NCI-H1694 treated with DMSO at 0.1 percent for 48 hours (cell line): Measurements from ENCODE around the gene CEP350.

ENCODE experiments used
- DNase-seq: peaks from one replicate; lab custom pipeline; 2025; lab: John Stamatoyannopoulos, UW

CEP350 gene

DNA sequence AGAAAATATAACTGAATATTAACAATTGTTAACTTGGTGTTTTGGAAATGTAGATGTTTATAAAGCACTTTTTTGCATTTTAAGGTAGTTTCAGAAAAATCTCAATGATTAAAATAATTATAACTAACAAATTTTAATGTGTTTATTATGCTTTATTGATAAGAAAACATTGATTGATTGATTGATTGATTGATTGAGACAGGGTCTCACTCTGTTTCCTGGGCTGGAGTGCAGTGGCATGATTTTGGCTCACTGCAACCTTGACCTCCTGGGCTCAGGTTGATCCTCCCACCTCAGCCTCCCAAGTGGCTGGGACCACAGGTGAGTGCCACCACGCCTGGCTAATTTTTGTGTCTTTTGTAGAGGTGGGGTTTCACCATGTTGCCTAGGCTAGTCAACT is 106.4 kb downstream of the CEP350 start:
- no peak for DNase-seq

DNA sequence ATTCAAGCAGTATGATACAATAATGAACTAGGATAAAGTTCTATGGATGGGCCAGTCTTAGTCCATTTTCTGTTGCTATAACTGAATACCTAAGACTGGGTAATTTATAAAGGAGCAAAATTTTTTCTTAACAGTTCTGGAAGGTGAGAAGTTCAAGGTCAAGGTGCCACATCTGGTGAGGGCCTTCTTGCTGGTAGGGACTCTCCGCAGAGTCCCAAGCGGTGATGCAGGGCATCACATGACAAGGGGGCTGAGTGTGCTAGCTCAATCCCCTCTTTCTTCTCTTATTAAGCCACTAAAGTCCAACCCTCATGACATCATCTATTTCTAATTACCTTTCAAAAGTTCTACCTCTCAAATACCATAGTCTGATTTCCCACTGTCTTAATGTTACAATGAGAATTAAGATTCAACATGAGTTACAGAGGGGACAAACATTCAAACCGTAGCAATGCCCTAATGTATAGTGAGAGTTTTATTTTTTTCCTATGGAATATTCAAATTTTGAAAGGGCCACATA is 107.9 kb downstream of the CEP350 start:
- no peak for DNase-seq

DNA sequence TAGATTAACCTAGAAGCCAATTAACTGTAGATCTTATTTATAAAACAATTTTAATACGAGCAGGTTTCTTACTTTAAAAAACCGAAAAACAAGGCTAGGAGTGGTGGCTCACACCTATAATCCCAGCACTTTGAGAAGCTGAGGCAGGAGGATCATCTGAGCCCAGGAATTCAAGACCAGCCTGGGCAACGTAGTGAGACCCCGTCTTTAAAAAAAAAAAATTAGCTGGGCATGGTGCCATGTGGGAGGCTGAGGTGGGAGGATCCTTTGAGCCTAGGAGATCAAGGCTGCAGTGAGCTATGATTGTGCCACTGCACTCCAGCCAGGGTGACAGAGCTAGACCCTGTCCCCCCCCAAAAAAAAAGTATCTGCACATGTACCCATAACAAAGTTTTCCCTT is 110.8 kb downstream of the CEP350 start:
- DNase-seq: no peak

DNA sequence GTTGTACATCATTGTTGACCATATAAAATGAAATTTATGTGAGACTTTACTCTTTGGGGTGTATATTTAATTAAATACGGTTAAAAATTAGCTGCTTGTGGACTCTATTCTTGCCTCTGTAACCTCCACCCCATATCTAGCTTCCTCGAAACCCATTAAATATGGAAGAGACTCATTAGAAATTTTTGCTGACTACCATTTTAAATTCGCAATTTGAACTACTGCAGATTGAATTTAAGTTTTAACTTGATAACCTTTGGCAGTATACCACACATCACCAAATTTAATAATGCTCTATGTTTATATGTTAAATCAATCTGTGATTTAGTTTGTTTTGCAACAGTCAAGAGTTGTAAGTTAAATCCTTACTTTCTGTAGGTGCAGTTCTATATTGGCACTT is 111.5 kb downstream of the CEP350 start:
- DNase-seq: no peak

DNA sequence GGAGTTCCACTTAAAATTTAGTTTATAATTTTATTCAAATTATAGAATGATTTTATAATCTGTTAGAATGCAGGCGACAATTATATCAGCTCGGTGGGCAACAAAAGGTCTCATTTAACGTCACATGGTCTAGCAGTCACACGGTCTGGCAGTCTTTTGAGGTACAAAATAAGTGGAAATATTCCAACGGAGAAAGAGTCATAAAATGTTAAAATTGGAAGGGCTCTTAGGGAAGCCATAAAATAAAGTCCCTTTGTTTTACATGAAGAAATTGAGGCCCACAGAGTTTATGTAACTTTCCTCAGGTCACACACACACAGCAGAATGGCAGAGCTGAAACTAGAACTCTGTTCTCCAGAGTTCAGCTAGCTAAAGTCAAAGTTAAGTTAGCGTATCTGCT is 115.7 kb downstream of the CEP350 start:
- DNase-seq: no peak

DNA sequence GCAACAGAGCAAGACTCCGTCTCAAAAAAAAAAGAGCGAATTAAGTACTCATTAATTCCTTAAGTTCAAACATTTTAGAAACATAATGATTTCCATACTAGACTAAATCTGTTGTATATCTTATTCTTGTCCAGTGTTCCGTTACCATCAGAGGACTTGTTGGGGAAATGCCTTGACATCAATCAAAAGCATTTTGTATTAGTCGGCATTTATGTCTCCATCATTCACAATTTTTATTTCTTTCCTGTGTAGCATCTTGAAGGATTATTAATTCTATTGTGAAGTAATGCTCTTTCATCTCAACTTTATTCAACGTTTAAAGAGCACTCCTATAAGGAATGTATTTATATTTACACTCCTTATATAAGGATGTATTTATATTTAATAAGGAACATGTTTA is 117.1 kb downstream of the CEP350 start:
- no peak for DNase-seq

DNA sequence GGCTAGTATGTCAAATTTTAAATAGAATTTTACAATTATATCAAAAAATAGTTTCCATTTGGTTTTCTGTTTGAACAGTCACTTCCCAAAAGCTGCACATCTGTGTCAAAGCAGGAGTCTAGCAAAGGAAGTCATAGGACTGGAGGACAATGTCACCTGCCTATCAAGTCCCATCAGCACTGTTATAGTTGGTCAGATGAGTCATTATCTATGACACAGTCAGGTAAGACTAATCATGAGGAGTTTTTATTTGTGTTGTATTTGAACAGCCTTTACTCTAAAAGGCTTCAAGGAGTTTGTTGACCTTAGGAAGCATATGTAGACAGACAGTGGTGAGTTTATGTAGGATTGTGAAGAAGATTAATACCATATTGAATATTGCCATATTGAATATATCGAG is 125.8 kb downstream of the CEP350 start:
- no peak for DNase-seq

DNA sequence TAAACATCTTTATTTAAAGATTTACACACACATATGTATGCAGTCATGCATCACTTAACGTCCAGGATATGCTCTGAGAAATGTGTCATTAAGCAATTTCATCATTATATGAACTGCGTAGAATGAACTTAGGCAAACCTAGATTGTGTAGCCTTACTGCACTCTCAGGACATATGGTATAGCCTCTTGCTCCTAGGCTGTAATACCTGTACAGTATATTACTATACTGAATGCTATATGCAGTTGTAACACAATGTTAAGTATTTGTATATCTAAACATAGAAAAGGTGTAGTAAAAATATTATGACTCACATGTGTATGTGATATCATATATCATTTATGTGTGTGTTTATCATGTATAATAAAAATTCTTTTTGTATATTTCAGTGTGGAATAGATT is 126.9 kb downstream of the CEP350 start:
- no peak for DNase-seq

DNA sequence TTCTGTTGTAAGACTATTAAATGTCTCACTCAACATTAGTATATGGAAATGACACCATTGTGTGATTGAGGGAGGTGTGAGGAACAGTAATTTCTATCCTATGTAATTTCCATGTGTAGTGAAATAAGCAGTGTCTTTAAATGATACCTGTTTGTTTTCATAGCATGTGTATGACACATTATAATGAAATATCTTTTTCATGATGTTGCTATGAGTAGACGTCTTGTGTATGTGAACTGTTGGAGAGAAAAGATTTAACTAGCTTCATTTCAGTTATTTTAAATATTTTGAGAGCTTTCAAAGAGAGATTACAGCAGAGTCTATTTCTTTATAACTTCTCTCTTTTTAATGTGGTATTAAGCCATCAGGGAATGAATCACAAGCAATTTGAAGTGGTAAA is 128.6 kb downstream of the CEP350 start:
- DNase-seq: no peak

DNA sequence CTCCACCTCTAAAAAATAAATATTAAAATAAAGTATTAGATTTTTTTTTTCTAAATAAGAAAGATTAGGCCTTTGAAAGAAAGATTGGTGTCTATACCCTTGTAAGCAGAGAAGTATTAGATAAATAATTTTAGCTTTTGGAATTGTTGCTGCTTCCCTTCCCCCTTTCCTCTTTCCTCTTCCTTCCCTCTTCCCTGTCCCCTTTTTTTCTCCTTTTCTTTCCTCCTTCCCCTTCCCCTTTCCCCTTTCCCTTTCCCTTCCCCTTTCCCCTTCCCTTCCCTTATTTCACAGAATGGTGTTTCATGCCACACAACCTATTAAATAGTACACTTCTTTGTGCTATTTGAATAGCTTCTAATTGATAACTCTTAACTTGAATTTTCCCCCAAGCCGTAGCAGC is 130.3 kb downstream of the CEP350 start:
- DNase-seq: no peak

DNA sequence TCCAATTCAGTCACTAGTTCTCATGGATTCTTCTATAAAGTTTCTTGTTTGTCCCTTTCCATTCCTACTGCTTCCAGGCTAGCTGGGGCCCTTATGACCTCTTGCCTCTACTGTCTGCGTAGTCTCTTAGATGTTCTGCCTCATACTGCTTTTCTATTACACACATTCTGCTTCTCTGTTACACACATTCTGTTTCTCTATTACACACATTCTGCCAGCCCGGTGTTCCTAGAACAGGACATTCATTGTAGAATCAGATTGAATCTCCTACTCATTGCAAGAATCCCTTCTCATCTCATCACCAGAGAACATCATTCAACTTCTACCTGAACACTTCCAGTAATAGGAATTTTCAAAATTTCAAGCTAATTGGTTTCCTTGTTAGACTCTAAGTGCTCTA is 130.7 kb downstream of the CEP350 start:
- no peak for DNase-seq

DNA sequence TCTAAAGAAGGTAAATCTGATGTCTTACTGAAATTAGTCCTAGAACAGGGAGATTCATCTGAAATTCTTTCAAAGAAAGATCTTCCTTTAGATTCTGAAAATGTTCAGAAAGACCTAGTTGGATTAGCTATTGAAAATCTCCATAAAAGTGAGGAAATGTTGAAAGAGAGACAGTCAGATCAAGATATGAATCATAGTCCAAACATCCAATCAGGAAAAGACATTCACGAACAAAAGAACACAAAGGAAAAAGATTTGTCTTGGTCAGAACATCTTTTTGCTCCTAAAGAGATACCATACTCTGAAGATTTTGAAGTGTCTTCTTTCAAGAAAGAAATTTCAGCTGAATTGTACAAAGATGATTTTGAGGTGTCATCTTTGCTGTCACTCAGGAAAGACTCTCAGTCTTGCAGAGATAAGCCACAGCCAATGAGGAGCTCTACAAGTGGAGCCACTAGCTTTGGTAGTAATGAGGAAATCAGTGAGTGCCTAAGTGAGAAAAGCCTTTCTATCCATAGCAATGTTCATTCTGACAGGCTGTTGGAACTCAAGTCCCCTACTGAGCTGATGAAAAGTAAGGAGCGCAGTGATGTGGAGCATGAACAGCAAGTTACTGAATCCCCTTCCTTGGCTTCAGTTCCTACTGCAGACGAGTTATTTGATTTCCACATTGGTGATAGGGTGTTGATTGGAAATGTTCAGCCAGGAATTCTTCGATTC is 138.5 kb downstream of the CEP350 start:
- no peak for DNase-seq

DNA sequence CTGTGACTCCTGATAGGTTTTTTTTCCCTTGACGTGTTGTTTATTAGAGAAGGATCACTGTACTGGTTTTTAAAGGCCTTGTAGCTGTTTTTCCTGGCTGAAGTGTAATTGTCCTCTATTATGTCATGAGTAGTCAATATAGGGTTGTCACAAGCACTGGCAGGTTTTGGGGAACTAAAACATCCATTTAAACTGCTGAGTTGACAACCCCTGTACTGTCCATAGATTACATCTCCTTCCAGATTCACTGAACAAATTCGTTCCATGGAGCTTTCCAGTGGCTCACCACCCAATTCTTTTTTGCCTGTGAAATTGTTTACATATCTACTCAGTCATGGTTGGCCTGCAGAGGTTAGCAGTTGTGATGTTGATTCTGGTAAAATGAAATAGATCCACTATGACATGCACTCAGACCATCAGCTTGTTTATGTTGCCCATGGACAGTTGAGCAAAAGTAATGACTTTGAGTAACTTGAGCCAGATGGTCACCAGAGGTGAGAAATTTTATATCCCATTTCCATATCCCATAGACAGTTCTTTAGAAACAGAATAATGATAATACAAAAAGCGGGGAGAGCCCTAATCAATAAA is 140.2 kb downstream of the CEP350 start:
- no peak for DNase-seq

DNA sequence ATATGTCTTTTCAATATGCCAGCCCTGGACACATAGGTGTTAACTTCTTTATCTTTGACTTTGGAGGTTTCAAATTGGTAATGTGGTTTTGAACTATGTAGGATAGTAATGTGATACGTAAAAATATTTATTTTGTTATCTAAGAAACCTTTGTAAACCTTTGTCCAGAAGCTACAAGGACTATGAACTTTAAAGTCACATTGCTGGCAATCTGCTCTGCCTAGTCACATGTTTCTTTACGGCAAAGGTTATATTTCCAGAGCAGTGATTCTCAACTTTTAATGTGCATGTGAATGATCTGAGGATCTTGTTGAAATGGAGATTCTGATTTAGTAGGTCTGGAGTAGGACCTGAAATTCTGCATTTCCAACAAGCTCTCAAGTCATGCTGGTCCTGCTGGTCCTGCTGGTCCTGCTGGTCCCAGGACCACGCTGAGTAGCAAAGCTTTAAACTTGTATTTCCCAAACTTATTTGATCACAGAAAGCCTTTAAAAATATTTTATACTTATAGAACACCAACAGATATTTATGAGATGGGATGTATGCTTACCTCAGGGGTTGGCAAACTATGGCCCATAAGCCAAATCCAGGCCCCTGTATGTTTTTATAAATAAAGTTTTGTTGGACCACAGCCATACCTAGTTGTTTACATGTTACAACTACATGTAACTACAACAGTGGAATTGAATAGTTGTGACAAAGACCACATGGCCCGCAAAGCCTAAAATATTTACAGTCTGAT is 142.1 kb downstream of the CEP350 start:
- DNase-seq: no peak

DNA sequence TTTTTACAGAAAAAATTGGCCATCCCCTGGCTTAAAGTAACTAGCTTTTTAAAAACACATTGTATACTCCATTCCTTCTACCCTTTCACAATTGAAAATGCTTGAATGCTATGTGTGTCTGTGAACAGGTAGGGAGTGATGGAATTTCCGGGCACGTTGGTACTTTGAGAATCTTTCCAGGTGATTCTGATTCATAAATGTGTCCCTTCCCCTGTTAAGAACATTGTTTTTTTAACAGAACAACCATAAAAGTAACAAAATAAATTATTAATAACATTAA is 142.7 kb downstream of the CEP350 start:
- no peak for DNase-seq

DNA sequence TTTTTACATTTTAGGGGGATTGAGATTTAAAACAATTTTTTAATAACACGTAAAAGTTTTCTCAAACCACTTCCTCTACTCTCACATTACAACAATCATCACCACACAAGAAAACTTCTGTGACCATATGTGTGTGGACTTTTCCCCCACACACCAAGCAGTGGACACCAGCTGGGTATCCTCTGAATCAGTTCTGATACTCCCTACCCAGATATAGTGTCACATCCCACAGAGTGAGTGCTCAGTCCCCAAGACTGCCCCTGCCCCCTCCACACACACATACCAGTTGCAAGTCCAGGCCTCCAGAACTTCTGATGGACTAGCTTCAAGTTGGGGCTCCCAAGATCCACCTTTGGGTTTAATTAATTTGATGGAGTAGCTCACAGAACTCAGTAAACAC is 146.8 kb downstream of the CEP350 start:
- no peak for DNase-seq

DNA sequence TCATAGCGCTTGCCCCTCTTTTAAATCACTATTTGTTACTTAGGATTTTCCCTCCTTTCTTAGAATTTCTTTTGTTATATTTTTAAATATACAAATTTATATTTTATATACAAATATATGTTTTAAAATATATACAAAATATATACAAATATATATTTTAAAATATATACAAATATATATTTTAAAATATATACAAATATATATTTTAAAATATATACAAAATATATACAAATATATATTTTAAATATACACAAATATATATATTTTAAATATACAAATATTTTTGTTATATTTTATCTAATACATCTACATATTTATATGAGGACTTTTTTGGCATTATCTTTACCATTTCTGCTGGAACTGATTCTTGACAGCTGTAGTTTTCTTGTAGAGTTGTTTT is 149.2 kb downstream of the CEP350 start:
- DNase-seq: no peak

DNA sequence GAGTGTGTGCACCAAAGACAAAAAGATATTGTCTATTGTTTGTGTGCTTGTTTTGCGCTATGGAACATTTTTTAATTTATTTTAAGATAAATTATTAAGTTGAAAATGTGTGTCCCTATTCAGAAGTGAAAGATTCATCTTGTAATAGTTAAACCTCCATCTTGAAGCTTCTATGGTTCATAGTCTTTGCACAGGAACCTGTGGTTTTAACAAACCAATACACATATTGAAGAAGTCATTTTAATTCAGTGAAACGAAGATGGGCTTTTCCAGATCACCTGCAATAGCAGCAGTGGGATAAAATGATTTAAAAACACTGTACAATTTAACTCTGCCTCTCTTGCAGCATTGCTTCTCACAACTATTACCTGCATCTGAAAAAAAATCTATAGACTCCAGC is 157.5 kb downstream of the CEP350 start:
- no peak for DNase-seq

DNA sequence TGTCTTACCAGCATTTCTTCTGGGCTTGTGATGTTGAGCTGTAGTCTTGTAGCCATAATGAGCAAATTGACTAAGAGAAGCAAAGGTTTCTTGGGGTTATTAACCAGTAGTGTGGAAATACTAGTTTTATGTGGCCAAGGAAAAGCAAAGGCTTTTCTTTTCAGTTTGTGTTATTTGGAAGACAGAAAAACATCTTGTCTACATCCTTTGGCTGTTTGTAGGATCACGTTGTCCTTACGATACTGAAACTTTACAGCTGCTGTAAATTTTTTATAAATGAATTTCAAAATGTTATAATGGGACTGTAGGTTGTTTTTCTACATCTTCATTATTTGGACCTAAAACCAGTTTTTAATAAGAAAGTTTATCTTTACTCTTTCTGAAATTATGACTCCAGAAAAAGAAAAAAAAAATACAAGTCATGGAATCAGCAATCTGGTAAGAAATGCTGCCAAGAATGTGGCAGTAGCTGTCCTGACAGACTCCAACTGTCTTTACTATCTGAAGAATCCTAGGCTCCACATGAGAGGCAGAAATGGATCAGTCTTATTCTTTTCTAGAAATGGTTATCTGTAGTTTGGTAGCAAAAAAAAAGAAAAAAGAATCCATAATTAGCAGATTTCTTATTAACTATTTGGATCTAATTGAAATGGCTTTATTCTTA is 158.5 kb downstream of the CEP350 start:
- DNase-seq: no peak

DNA sequence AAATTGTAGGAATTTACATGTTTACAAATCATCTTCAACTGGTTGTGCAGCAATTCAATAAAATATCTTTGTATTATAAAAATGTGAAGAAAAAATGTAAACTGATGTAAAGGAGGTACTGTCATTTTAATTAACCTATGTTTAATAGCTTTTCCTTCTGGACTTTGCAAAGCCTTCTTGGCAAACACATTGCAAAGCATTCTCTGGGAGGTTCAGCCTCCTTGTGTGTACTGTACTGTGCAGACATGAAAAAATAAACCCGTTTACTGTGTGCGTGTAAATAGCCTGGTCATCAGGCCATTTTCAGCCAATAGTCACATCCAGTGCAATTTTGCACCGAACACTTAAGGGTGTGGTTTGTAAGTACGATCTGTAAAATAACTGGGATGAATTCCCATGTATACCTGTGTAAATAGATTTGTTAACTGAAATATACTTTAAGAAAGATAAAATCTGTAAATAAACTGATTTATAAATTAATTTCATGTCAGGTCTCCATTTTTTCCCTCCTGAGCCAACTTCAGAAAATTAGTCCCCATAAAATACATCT is 159.9 kb downstream of the CEP350 start:
- no peak for DNase-seq

DNA sequence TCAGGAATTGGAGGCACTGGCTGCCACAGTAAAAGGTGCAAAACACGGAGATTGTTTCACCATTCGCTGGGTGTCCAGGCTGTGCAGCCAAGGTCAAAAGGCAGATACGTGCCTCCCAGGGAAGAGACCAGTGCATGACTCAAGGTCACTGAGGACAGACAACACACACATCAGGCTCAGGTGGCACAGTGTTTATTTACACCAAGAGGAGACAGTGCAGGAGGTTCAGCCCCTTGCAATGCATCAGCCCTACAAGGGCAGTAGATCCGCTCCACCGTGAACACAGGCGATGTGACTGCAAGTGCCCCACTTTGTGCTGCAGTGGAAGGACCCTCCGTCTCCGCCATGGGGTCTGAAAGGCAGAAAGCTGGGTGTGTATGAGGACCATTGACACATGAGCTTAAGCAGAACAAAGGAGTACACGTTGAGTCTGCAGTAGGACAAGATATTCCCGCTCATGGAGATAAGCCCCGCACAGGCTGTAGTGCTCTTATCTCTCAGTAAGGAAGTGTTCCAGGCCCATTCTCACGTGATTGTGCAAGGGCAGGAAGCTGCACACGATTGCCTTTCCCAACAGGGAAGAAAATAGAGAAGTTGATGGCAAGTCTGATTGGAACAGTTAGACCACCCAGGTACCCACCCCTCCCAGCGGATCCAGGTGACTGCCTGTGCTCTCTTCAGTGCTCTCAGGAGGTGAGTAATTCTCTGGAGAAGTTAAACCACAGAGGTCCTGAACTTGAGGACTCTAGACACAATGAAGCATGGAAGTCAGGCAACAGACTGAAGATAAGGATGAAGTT is 162.6 kb downstream of the CEP350 start:
- no peak for DNase-seq

DNA sequence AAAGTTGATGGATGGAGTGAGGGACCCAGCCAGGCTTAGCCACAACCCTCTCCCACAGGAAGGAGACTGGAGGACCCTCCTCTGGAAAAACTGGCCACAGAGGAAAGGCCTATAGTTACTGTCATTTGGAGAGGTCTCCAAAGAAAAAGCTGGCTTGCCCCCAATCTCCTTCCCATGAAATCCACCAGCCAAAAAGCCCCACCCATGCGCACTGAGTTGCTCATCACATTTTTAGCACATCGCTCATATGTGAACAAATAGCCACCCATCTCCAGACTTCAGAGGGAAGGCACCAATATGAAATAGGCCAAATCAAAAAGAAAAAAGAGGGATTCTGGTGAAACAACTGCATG is 163.1 kb downstream of the CEP350 start:
- no peak for DNase-seq
